GM12873 (cell line): Measurements from ENCODE around the gene RGS16.

Experiments
- CTCF ChIP-seq: IDR thresholded peaks from 2 replicates; pipeline ENCODE4 v1.5.1; 2012; ENCODE audit warnings: low read depth, mild to moderate bottlenecking, moderate library complexity, low read length, control low read depth; ENCODE audit not compliant: insufficient read depth; ENCODE audit errors: missing control alignments

RGS16 gene

GRCh38 chr1:182570611-182570970, 33.6 kb downstream of the RGS16 start:
- no peak for TF ChIP-seq CTCF

- no peak for TF ChIP-seq CTCF
Observed at GRCh38 chr1:182569939-182570610, 34.1 kb downstream of the RGS16 start.

- TF ChIP-seq CTCF = no peak
Observed at GRCh38 chr1:182568647-182569284, 35.4 kb downstream of the RGS16 start.

GRCh38 chr1:182567629-182568028, 36.6 kb downstream of the RGS16 start:
- no peak for TF ChIP-seq CTCF

GRCh38 chr1:182565537-182565936, 38.7 kb downstream of the RGS16 start:
- no peak for TF ChIP-seq CTCF

GRCh38 chr1:182564406-182565004, 39.7 kb downstream of the RGS16 start:
- TF ChIP-seq CTCF = no peak

- no peak for TF ChIP-seq CTCF
Observed at GRCh38 chr1:182563095-182563494, 41.1 kb downstream of the RGS16 start.
